GM21576 (cell line): Measurements from ENCODE around the gene ABHD2.
"Not testable (repeated sequence)": the region's sequence is repeated elsewhere in the genome, so short reads cannot be mapped to it uniquely, and the experiment has no call there.

Experiments
- ATAC-seq: cut with Tn5 transposase; IDR thresholded peaks from one replicate; pipeline ENCODE4 v1.9.1; 2021; ENCODE audit warnings: mild to moderate bottlenecking, moderate library complexity; ENCODE audit not compliant: unreplicated experiment

The ABHD2 gene

DNA sequence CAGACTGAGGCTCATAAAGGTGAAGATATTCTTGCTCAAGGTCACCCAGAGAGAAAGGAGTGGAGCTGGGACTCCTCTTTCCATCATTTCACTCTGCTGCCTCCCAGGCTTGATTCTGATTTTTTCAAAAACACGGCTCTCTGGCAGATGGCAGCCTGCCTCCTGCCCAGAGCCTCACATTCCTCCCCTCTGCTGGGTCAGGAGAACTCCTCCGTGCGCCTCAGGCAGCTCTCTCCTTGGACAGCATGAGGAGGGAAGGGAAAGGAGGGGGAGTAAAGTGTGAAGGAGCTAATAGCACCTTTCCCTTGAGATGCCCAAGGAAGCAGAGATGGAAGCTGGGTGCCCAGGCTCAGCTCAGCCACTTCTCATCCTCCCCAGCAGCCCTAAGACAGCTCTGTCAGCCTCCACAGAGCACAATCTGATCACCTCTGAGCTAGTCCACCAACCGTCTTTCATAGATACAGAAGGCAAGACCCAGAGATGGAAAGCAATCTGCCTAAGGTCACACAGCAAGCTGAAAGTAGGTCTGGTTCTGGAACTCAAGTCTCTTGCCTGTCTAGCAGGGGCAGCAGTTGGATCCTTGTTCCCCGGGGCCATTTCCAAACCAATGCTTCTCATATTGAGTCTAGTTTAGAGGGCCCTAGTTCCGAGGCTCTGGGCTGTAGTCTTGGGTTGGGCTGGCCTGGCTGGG, 129.6 kb downstream of the ABHD2 start:
- ATAC-seq, result no peak

DNA sequence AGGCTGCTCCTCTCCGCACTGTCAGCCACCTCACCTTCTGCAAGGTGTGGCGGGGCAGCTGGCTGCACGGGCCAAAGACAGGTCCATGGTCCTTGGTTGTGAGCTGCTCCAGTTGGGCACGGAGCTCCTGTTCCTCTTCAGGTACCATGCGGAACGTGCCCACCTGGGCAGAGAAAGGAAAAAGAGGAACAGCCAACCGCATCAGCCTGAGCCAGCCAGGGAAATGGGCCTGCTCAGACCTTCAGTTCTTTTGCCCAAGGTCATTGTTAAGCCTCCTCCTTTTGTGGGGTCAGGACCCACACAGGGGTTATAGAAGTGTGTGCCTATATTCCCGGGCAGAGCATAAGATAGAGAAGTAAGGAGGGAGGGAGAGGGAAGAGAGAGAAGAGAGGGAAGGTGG, 130.3 kb downstream of the ABHD2 start:
- no peak for ATAC-seq

DNA sequence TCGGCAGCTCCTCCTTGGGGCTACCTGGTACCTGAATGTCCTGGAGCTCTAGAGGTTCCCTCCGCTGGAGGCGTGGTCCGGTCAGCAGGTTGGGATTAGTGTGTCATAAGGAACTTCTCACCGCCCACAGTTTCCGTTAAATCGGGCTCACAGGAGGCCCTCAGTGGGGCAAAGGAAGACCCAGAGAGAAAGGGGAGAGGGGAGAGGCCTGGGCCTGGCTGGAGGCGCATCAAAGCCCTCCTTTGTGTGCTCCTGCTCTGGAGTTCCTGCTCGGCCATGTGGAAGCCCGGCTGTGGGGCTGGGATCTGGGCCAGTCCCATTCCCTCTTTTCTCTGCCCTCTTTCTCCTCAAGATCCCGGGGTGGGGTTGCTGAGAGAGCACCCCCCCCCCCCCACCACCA, 133.3 kb downstream of the ABHD2 start, which contains the start of gene RLBP1:
RLBP1 (minus strand) TSS at position 37 of the 400 bp plus-strand sequence. CDS start 2,604 bp downstream, outside the sequence.
- no peak for ATAC-seq

DNA sequence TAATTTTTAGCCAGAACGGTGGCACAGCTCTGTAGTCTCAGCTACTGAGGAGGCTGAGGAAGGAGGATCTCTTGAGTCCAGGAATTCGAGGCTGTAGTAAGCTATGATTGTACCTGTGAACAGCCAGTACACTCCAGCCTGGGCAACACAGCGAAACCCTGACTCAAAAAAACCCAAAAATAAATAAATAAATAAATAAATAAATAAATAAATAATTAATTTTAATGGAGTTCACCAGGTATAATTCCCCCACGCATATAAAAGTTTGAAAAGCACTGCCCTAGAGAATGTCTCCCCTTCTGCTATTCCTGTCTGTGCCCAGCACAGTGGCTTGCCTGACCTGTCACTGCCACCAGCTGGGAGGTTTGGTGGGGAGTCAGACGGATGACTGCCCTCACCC, 137.3 kb downstream of the ABHD2 start:
- no peak for ATAC-seq

DNA sequence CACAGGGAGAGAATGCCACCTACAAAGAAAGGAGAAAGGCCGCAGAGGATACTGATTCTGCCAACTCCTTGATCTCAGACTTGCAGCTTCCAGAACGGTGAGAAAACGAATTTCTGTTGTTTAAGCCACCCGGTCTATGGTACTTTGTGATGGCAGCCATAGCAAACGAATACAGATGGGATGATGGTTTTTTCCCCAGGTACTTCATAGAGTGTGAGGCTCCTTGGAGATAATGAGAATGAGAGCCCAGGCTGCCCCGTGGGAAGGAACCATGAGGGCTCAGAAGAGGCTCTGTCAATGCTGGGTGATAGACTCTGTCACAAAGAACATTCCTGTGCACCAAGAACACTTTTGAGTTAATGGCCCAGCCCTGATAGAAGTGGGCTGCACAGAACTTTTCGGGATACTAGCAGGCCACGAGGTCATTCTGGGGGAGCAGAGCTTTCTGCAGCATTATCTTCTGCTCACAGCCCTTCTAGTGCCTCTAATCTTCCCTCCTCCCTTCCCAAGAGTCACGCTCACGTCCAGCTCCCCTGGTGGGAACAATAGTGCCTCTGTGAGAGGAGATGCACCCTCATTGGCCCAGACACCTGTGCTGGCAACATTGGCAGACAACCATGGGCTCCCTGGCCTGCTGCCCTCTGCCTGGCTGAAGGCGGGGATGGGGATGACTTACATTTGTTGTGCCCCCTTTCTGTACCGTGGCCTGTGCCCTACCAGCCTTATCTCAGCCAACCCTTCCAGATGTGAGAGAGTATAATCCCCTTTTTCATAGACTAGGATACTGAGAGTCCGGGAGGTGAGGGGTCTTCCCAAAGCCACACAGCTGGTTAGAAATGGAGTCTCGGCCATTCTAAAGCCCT, 138.3 kb downstream of the ABHD2 start:
- no peak for ATAC-seq

DNA sequence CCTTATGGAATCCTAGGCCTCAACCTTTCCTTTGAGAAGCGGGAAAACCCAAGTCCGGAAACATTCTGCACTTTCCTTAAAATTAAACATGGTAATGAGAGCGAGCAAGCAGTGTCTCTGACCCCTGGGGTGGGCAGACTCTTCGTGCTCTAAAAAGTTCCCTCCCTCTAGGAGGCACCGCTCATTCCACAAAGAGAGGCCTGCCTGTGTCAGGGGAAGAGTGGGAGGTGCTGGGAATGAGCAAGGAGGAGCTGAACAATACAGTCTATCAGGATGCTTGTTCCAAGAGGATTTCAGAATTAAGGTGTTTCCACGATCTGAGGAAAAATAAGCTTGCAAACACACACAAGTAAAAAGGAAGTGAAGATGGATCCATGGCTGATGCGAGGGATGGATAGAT, 139.2 kb downstream of the ABHD2 start:
- no peak for ATAC-seq

DNA sequence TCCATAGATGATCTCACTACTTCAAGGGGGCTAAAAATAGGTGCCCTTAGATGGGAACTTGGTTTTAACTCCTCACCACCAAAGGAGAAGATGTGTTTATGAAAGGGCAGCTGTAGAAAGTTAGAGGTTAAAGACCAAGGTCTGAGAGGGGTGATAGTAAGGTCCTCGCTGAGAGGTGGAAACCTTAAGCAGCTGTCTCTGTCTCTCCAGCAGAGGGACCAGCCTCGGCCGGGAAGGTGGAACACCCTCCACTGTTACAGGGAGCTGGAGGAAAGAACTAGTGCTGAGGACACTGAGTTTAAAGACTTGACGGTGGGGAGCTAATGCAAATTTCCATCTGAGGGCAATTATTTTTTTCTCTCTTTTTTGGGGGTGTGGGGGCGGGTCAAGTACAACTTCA, 142.0 kb downstream of the ABHD2 start:
- ATAC-seq, result no peak

DNA sequence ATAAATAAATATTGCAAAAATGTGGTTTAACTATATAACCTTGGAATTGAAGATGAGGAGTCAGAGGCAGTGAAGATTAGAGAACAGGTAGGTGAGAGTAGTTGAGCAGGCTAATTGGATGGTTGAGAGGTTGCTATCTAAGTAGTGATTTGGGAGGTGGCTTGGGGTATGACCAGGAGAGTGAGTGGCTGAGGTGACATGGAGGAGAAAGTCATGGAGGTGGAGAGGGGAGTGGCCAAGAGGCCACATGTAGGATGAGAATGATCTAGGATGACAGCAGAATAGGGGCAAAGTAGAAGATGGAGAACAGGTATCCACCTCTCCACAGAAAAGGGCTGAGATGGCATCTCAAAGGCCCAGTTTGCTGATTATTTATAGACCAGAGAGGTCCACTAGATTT, 143.6 kb downstream of the ABHD2 start:
- no peak for ATAC-seq

DNA sequence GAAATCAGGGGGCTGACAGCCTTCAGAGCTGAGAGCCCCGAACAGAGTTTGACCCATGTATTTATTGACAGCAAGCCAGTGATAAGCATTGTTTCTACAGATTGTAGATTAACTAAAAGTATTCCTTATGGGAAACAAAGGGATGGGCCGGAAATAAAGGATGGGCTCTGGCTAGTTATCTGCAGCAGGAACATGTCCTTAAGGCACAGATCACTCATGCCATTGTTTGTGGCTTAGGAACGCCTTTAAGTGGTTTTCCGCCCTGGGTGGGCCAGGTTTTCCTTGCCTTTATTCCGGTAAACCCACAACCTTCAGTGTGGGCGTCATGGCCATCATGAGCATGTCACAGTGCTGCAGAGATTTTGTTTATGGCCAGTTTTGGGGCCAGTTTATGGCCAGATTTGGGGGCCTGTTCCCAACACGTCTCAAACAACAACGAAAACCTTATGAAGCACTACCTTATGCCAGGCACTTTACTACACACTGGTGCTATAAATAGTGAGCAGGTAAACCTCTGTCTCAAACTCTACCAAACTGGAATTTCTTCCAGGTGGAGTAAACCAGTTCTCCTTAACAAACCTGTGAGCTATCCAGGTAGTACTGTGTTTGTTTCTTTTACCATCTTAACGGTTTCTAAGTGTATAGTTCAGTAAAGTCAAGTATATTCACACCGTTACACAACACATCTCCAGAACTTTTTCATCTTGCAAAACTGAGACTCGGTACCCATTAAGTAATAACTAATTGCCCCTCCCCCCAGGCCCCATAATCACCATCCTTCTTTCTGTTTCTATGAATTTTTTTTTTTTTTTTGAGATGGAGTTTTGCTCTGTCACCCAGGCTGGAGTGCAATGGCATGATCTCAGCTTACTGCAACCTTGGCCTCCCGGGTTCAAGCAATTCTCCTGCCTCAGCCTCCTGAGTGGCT, 151.9 kb downstream of the ABHD2 start:
- not testable (repeated sequence) for ATAC-seq

DNA sequence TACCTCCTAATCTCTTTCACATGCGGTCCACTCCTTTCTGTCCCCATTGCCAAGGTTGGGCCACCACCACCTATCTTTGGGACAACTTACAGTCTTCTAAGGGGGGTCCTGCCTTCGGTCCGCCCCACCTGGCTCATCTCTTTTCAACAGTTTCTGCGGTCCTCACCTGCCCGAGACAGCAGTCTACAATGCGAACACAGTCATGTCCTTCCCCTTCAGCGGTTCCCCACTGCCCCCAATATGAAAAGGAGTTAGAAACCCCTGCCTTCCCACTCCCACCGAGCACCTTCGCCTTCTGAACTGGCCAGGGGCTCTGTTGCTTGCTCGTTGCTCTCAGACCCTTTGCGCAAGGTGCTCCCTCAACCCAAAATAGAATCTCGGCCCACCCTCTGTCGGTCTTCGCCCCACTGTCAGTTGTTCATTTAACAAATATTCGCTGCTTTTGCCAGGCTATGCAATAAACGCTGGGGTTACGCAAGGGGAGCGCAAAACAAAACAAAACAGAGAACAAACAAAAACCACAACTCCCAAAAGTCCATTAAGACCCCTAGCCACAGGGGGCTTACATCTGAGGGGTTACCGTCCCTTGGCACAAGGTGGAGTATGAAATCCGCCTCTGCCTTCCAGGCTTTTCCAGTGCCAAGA, 154.9 kb downstream of the ABHD2 start:
- ATAC-seq, result no peak

DNA sequence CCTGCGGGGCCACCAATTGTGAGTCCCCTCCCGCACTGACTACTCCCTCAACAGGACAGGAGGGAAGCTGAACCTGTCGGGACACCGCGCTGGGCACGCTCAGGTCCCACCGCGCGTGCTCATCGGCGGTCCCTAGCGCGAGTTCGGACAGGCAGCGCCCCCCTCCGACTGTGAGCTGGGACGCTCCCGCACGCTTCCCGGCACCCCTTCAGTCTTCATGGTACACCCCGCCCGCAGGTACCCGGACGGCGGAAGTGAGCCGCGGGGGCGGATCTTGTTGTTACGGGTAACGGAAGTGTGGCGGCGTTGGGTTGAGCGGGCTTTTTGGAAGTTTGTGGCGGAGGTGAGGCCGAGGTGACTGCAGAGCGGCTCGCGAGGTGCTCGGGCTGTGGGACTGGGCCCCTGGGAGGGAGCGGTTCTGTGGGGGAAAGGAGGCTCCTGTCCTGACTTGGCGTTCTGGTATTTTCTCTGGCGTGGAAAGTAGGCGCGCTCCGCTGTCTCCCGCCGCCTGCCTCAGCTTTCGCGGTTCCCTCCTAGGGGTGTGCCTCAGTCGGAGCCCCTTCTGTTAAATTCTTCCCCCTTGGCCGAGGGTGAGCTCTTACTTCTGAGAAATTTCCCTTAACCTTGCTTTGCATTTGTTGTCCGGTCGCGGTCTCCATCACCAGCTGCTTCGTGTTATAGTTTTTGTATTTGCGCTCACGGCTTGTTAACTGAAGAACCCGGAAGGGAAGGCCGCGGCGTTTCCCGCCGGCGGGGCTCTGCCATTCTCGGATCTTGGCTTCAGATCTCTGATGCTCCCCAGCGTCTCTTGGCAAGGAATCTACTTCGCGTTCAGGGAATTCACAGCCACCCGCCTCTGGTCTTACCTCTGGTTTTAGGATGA, 155.7 kb downstream of the ABHD2 start, which contains the start of gene FANCI:
FANCI (plus strand) TSS at position 289 of the 883 bp plus-strand sequence. CDS start 3,669 bp downstream, outside the sequence.
- ATAC-seq, result peak; percentile 95

DNA sequence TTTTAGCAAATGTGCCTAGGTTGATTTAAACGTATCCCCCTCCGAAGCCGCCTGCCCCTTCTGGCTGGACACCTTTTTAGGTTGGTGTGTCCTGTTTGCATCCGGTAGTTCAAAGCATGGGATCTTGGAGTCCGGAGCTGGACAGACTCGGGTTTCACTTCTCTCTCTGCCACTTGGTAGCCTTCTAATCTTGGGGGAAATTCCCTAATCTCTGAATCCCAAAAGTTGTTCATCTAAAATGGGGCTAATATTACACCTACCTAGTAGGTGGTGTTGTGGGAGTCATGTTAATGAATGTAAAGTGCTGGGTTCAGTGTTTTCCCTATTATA, 156.3 kb downstream of the ABHD2 start:
- peak; percentile 14 for ATAC-seq

DNA sequence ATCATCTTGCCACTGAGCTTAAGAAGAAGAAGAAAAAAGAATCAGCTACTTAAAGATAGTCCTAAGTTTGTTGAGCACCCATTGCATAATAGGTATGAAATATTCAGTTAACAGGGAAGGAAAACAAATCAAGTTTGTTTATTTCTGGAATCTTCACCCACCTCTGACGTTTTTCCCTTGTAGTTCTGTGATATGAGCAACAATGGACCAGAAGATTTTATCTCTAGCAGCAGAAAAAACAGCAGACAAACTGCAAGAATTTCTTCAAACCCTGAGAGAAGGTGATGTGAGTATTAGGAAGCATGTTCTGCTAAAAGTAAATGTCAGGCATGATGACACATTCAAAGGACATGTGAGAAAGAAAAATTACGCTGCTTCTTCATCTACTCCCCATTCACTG, 159.2 kb downstream of the ABHD2 start:
- ATAC-seq, result no peak

DNA sequence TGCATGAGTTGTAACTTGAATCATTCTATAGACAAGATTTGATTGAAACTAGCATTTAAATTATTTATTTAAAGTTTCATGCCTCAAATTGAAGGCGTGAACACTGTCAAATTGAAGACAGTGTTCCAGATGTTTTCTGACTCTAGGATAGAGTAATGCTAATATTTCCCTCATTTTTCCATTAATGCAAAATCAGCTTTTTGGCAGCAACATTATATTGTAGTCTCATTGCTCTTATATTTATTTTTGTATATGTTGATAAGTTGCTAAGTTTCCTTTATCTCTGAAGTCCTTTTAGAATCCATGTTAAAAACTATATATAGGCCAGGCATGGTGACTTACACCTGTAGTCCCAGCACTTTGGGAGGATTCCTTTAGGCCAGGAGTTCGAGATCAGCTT, 160.3 kb downstream of the ABHD2 start:
- no peak for ATAC-seq

DNA sequence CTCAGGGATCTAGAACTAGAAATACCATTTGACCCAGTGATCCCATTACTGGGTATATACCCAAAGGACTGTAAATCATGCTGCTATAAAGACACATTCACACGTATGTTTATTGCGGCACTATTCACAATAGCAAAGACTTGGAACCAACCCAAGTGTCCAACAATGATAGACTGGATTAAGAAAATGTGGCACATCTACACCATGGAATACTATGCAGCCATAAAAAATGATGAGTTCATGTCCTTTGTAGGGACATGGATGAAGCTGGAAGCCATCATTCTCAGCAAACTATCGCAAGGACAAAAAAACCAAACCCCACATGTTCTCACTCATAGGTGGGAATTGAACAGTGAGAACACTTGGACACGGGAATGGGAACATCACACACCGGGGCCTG, 161.9 kb downstream of the ABHD2 start:
- ATAC-seq, result not testable (repeated sequence)
